ENCODE results near the gene LRRC66. TPM values are rescaled to one million over a fixed set of nuclear protein-coding genes. Genes with fewer than 3 reads are reported as not detected.

Gene LRRC66, protein sequence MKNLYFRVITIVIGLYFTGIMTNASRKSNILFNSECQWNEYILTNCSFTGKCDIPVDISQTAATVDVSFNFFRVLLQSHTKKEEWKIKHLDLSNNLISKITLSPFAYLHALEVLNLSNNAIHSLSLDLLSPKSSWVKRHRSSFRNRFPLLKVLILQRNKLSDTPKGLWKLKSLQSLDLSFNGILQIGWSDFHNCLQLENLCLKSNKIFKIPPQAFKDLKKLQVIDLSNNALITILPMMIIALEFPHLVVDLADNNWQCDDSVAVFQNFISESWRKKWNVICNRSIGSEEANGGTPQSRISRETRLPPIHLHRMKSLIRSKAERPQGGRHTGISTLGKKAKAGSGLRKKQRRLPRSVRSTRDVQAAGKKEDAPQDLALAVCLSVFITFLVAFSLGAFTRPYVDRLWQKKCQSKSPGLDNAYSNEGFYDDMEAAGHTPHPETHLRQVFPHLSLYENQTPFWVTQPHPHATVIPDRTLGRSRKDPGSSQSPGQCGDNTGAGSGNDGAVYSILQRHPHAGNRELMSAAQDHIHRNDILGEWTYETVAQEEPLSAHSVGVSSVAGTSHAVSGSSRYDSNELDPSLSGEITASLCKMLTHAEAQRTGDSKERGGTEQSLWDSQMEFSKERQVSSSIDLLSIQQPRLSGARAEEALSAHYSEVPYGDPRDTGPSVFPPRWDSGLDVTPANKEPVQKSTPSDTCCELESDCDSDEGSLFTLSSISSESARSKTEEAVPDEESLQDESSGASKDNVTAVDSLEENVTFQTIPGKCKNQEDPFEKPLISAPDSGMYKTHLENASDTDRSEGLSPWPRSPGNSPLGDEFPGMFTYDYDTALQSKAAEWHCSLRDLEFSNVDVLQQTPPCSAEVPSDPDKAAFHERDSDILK
- total RNA-seq, result 1 to 10 TPM in 1 of 2 donors, under 1 TPM in 1; 0.99 to 1.1 TPM
- polyA plus RNA-seq, result under 1 TPM; 0.49 to 0.75 TPM
- long read RNA-seq, donor 1, result 0 reads
- long read RNA-seq, donor 2, result 0 reads

DNA sequence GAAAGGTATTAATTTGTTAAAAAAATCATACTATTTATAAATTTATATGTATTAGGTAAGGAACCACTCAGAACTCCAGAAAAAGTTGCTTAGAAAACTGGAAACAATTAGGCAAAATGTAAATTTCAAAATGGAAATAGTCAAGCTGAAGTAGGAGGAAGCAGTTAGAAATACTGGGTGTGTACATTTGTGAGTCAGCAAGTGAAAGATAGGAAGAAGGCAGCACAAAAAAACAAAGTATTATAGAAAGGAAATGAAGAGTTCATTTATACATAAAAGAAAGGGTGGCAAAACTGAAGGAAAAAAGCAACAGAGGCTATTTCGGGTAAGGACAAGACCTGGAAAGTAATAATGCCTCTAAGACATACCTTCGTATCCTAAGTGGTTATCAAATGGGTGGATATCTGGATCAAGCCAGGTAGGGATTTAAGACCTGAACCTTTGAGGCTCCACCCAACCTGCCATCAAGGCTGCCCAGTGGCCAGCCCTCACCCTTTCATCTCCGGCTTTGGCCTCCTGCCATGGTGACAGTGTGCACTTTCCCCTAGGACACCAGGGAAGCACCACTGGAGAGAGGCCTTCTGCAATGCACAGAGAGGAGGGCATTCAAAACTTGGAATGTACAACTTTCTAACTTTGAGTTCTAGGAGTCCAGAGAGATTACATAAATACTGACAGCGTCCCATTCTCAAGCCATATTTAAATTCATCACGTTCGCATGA lies at the start of gene LRRC66:
Gene LRRC66 (minus strand): TSS at position 428 of the 722 bp plus-strand sequence. CDS start 2,750 bp downstream, outside the sequence.
- DNase-seq (no peak), ATAC-seq (ENCODE audit: low FRiP score) (no peak)
- peak within 1 kb of the TSS in 1 of 2 donors; percentile 44 for H3K27ac ChIP-seq (ENCODE audit: low read depth in 1 of 2, low read length in 2 of 2)
- H3K4me3 ChIP-seq (ENCODE audit: low read length in 2 of 2), result no peak within 1 kb of the TSS
- H3K36me3 ChIP-seq (ENCODE audit: control insufficient read depth in 1 of 2, insufficient read depth in 2 of 2, low read length in 1 of 2), result peaks cover 0 to 4% of the 10 kb centered on the region in 2 donors
- intact Hi-C loops (cut with DNase I), result loop anchor here (5.0 kb wide), 1 partner anchor 123 kb away; no protein-coding TSS in a partner anchor
- no peaks in the 10 kb centered on the region for H3K4me1 ChIP-seq (ENCODE audit: control insufficient read depth in 1 of 2, insufficient read depth in 2 of 2, low read length in 2 of 2)
- 81 to 86% methylated on average over 6 of the region's 6 CpGs for WGBS, 2 donors
- H3K27me3 ChIP-seq (ENCODE audit: control insufficient read depth in 1 of 2, insufficient read depth in 2 of 2, low read length in 1 of 2), result no peaks in the 10 kb centered on the region
- no peaks in the 10 kb centered on the region for H3K9me3 ChIP-seq (ENCODE audit: control insufficient read depth, low read length)

DNA sequence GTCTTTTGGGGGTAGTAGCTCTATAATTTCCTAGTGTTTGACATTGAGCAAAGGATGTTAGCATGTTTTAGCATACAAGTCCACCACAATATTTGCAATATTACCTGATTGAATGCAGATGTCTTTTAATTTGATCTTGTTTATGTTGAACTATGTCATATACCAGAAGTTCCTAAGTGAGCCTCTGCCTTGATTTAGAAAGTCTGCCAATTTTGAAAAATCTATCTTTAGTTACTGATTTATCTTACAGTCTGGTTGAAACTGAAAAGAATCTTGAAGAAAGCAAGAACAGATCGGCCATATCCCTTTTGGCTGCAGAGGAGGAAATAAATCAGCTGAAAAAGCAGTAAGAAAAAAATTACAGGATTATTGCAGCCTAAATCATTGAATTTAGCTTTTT lies 49.4 kb upstream of the LRRC66 start:
- Histone ChIP-seq H3K9me3 (ENCODE audit: control insufficient read depth, low read length) (no peaks in the 10 kb centered on the region), H3K27me3 (ENCODE audit: control insufficient read depth in 1 of 2, insufficient read depth in 2 of 2, low read length in 1 of 2) (no peaks in the 10 kb centered on the region), H3K4me3 (ENCODE audit: low read length in 2 of 2) (no peak overlapping the region), H3K36me3 (ENCODE audit: control insufficient read depth in 1 of 2, insufficient read depth in 2 of 2, low read length in 1 of 2) (peaks cover 0 to 5% of the 10 kb centered on the region in 2 donors), H3K4me1 (ENCODE audit: control insufficient read depth in 1 of 2, insufficient read depth in 2 of 2, low read length in 2 of 2) (no peaks in the 10 kb centered on the region), H3K27ac (ENCODE audit: low read depth in 1 of 2, low read length in 2 of 2) (no peak overlapping the region)
- DNase-seq (no peak), ATAC-seq (ENCODE audit: low FRiP score) (no peak)
- 46 to 52% methylated on average over 1 of the region's 1 CpG for WGBS, 2 donors
- intact Hi-C loops (cut with DNase I), result no loop called here

DNA sequence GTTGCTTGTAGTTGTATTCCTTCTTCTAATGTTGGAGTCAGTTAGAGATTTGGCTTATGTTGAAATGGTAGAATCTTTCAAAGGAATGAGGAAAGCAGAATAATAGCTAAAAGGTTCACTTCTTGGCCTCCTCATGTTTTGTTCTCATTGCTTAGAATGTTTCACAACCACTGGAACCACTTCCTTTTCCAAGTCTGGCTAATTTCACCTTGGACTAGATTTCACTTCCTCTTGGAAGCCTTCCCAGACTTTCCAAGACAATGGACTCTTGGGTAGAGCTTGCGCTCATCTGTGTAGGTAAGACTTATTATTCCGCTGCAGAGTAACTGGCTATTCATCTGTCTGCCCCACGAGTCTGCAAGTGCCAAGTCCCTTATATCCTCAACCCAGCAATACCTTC lies 39.2 kb upstream of the LRRC66 start:
- Histone ChIP-seq H3K9me3 (ENCODE audit: control insufficient read depth, low read length) (no peaks in the 10 kb centered on the region), H3K4me3 (ENCODE audit: low read length in 2 of 2) (no peak overlapping the region), H3K27me3 (ENCODE audit: control insufficient read depth in 1 of 2, insufficient read depth in 2 of 2, low read length in 1 of 2) (no peaks in the 10 kb centered on the region), H3K36me3 (ENCODE audit: control insufficient read depth in 1 of 2, insufficient read depth in 2 of 2, low read length in 1 of 2) (peaks cover 3% of the 10 kb centered on the region in 2 donors), H3K27ac (ENCODE audit: low read depth in 1 of 2, low read length in 2 of 2) (no peak overlapping the region), H3K4me1 (ENCODE audit: control insufficient read depth in 1 of 2, insufficient read depth in 2 of 2, low read length in 2 of 2) (peaks cover 0 to 1% of the 10 kb centered on the region in 2 donors)
- intact Hi-C loops (cut with DNase I), result loop anchor here in 1 of 2 donors (10.0 kb wide), 1 partner anchor 135 kb away; no protein-coding TSS in a partner anchor
- DNase-seq (no peak), ATAC-seq (ENCODE audit: low FRiP score) (peak; percentile 57)
- 88 to 93% methylated on average over 3 of the region's 3 CpGs for WGBS, 2 donors

DNA sequence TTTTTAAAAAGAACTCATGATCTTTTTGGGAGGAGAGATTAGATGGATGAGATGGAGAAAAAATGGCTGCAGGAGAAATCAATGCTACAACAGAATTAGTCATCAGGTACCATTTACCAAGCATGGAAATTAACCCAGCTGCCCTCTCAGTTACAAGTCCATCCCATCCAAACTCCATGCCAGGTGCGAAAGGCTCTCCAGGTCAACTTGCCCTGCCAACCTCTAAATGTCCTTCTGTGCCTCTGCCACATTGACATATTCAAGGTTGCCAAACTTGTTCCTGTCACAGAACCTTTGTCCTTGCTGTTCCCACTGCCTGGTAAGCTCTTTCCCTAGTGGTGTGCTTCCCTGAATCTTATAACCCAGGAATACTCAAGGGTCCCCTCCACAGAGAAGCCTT lies 38.1 kb upstream of the LRRC66 start:
- WGBS, 2 donors, result 98 to 100% methylated on average over 1 of the region's 1 CpG
- Histone ChIP-seq H3K36me3 (ENCODE audit: control insufficient read depth in 1 of 2, insufficient read depth in 2 of 2, low read length in 1 of 2) (peaks cover 3% of the 10 kb centered on the region in 2 donors), H3K27me3 (ENCODE audit: control insufficient read depth in 1 of 2, insufficient read depth in 2 of 2, low read length in 1 of 2) (no peaks in the 10 kb centered on the region), H3K9me3 (ENCODE audit: control insufficient read depth, low read length) (no peaks in the 10 kb centered on the region), H3K27ac (ENCODE audit: low read depth in 1 of 2, low read length in 2 of 2) (no peak overlapping the region), H3K4me1 (ENCODE audit: control insufficient read depth in 1 of 2, insufficient read depth in 2 of 2, low read length in 2 of 2) (peaks cover 0 to 1% of the 10 kb centered on the region in 2 donors), H3K4me3 (ENCODE audit: low read length in 2 of 2) (no peak overlapping the region)
- no peak for ATAC-seq (ENCODE audit: low FRiP score)
- intact Hi-C loops (cut with DNase I), result loop anchor here in 1 of 2 donors (10.0 kb wide), 1 partner anchor 137 kb away; no protein-coding TSS in a partner anchor
- DNase-seq, result no peak

DNA sequence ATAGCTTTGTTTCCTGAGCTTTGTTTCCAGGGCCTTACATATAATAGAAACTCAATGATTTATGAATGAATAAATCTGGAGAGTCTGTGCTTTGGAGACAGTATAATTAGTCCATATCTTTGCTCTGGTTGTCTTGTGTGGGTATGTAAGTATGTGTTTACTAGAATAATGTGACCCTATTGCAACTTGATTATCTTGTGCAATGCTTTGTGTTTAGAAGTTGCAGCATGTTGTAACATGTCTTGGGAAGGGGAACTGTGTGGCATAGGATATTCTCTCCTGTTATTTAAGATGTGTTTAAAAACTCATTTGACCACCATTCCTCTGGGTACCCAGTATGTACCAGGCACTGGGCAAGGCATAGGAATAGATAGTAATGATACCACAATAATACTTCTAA lies 37.0 kb upstream of the LRRC66 start:
- no peak for ATAC-seq (ENCODE audit: low FRiP score)

DNA sequence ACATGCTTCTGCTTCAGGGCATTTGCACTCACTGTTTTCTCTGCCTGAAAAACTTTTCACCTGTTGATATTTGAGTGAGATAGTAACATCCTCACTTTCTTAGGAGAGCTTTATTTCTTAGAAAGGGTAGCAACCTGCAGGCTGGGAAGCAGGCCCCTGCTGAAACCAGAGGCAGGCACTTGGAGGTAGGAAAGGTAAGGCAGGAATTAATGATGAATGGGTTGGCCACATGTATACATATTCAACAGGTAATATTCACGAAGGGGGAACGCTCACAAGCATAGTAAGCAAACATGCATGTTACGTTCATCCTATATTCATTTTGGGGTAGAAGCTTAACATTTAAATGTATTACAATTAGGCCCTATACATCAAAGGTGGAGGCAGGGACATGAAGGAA lies 34.1 kb upstream of the LRRC66 start:
- H3K27ac ChIP-seq (ENCODE audit: low read depth in 1 of 2, low read length in 2 of 2), result no peak overlapping the region
- peaks cover 0 to 1% of the 10 kb centered on the region in 2 donors for H3K36me3 ChIP-seq (ENCODE audit: control insufficient read depth in 1 of 2, insufficient read depth in 2 of 2, low read length in 1 of 2)
- intact Hi-C loops (cut with DNase I), result loop anchor here in 1 of 2 donors (10.0 kb wide), 1 partner anchor 141 kb away; no protein-coding TSS in a partner anchor
- no peaks in the 10 kb centered on the region for H3K27me3 ChIP-seq (ENCODE audit: control insufficient read depth in 1 of 2, insufficient read depth in 2 of 2, low read length in 1 of 2)
- 97% methylated on average over 3 of the region's 3 CpGs for WGBS, 2 donors
- H3K4me3 ChIP-seq (ENCODE audit: low read length in 2 of 2), result no peak overlapping the region
- ATAC-seq (ENCODE audit: low FRiP score) (no peak), DNase-seq (no peak)
- no peaks in the 10 kb centered on the region for H3K4me1 ChIP-seq (ENCODE audit: control insufficient read depth in 1 of 2, insufficient read depth in 2 of 2, low read length in 2 of 2)
- H3K9me3 ChIP-seq (ENCODE audit: control insufficient read depth, low read length), result no peaks in the 10 kb centered on the region

More for the DNA sequence above, 37.0 kb upstream of the LRRC66 start:
- Histone ChIP-seq H3K36me3 (ENCODE audit: control insufficient read depth in 1 of 2, insufficient read depth in 2 of 2, low read length in 1 of 2) (peaks cover 3% of the 10 kb centered on the region in 2 donors), H3K4me3 (ENCODE audit: low read length in 2 of 2) (no peak overlapping the region), H3K9me3 (ENCODE audit: control insufficient read depth, low read length) (no peaks in the 10 kb centered on the region), H3K27me3 (ENCODE audit: control insufficient read depth in 1 of 2, insufficient read depth in 2 of 2, low read length in 1 of 2) (no peaks in the 10 kb centered on the region), H3K27ac (ENCODE audit: low read depth in 1 of 2, low read length in 2 of 2) (no peak overlapping the region), H3K4me1 (ENCODE audit: control insufficient read depth in 1 of 2, insufficient read depth in 2 of 2, low read length in 2 of 2) (peaks cover 0 to 1% of the 10 kb centered on the region in 2 donors)
- intact Hi-C loops (cut with DNase I), result loop anchor here in 1 of 2 donors (10.0 kb wide), 1 partner anchor 138 kb away; no protein-coding TSS in a partner anchor
- DNase-seq, result no peak

DNA sequence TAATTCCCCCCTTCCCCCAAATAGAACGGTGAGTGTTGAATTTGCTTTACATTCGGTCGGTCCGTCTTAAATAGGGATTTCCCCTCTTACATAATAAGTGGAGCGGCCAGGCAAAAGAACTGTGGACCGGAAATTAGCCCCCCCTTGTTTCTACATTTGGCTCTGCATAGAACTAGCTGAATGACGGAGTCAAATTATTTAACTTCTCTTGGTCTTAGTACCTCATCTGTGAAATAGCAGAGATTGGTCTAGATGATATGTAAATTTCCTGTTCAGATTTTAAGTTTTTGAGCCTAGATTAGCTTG lies 32.3 kb upstream of the LRRC66 start:
- peak overlapping the region; percentile 57 to 71 for H3K4me3 ChIP-seq (ENCODE audit: low read length in 2 of 2)
- DNase-seq, result no peak

More for the DNA sequence above, 32.3 kb upstream of the LRRC66 start:
- WGBS, 2 donors, result 25 to 27% methylated on average over 7 of the region's 7 CpGs
- no peaks in the 10 kb centered on the region for H3K27me3 ChIP-seq (ENCODE audit: control insufficient read depth in 1 of 2, insufficient read depth in 2 of 2, low read length in 1 of 2)
- intact Hi-C loops (cut with DNase I), result loop anchor here in 1 of 2 donors (10.0 kb wide), 1 partner anchor 142 kb away; no protein-coding TSS in a partner anchor
- no peaks in the 10 kb centered on the region for H3K4me1 ChIP-seq (ENCODE audit: control insufficient read depth in 1 of 2, insufficient read depth in 2 of 2, low read length in 2 of 2)
- H3K27ac ChIP-seq (ENCODE audit: low read depth in 1 of 2, low read length in 2 of 2), result no peak overlapping the region
- peak; percentile 46 for ATAC-seq (ENCODE audit: low FRiP score)
- H3K36me3 ChIP-seq (ENCODE audit: control insufficient read depth in 1 of 2, insufficient read depth in 2 of 2, low read length in 1 of 2), result peaks cover 0 to 1% of the 10 kb centered on the region in 2 donors
- no peaks in the 10 kb centered on the region for H3K9me3 ChIP-seq (ENCODE audit: control insufficient read depth, low read length)
